ENCODE results near the gene C11orf54. TPM values are rescaled to one million over a fixed set of nuclear protein-coding genes. Genes with fewer than 3 reads are reported as not detected.
A peak's percentile ranks its signal among the peaks of the same experiment; 100 is the strongest.

C11orf54 gene
- total and polyA plus RNA-seq, 10 of the 15 experiments (the other 5 are each of a cell fraction or from before 2014, with no cell fraction given) = 15.1 to 32.3 (median 26.8) TPM

GRCh38 chr11:93784145-93784934 is 42.9 kb downstream of the C11orf54 start, which contains the start of gene MED17 (continued):
- TF ChIP-seq ZBTB40 (IDR thresholded peaks at IDR 0.05; ENCODE audit: borderline replicate concordance) (peak; percentile 91), TCF3 (IDR thresholded peaks at IDR 0.05; ENCODE audit: borderline replicate concordance, insufficient read depth, low read depth, low read length) (no peak), PBX3 (IDR thresholded peaks at IDR 0.05; ENCODE audit: insufficient replicate concordance, low read depth, low read length) (no peak), SP1 (IDR thresholded peaks at IDR 0.05; ENCODE audit: low read depth, low read length) (no peak), KAT2A (conservative IDR thresholded peaks at IDR 0.05; ENCODE audit: control insufficient read depth, low read depth, low read length) (no peak), POLR2AphosphoS5 (IDR thresholded peaks at IDR 0.05; ENCODE audit: low read length) (peak; percentile 95), BCL11A (IDR thresholded peaks at IDR 0.05; ENCODE audit: low read depth, low read length) (0 out of 2 replicates have a peak, but pooled peaks have one; percentile 9), GABPA (IDR thresholded peaks at IDR 0.05; ENCODE audit: low read depth) (peak; percentile 92), ATF3 (IDR thresholded peaks at IDR 0.05; ENCODE audit: borderline replicate concordance, extremely low read depth, low read depth, low read length) (no peak), SRF (IDR thresholded peaks at IDR 0.05; ENCODE audit: low read depth in 2 of 2, low read length in 2 of 2) (peak; percentile 61 to 71; a peak in 1 of 4 replicates), POU2F2 (IDR thresholded peaks at IDR 0.05; ENCODE audit: borderline replicate concordance, low read depth, low read length) (peak; percentile 73; the same call in 1 of the 3 replicates), POLR2AphosphoS2 (IDR thresholded peaks at IDR 0.05; ENCODE audit: low read depth, low read length) (peak; percentile 85), LARP7 (IDR thresholded peaks at IDR 0.05) (peak; percentile 92), SMAD5 (IDR thresholded peaks at IDR 0.05; ENCODE audit: low read depth) (peak; percentile 91), STAT3 (IDR thresholded peaks at IDR 0.05; ENCODE audit: low read depth, low read length) (no peak), HCFC1 (IDR thresholded peaks at IDR 0.05; ENCODE audit: low read length) (peak; percentile 37; the same call in 1 of the 2 replicates), GATAD2B (conservative IDR thresholded peaks at IDR 0.05; ENCODE audit: low read depth) (peak; percentile 72; the same call in 1 of the 2 replicates), ZNF622 (IDR thresholded peaks at IDR 0.05) (no peak), MLLT1 (IDR thresholded peaks at IDR 0.05) (0 out of 2 replicates have a peak, but pooled peaks have one; percentile 53), TAF1 (IDR thresholded peaks at IDR 0.05; ENCODE audit: borderline replicate concordance, low read depth, low read length) (peak; percentile 84; the same call in 1 of the 2 replicates), ELK1 (IDR thresholded peaks at IDR 0.05; ENCODE audit: low read depth, low read length) (peak; percentile 76), CHD2 (IDR thresholded peaks at IDR 0.05; ENCODE audit: borderline replicate concordance, low read depth, low read length) (peak; percentile 80)
